ENCODE data around the gene RTN4RL2.

Gene RTN4RL2

DNA sequence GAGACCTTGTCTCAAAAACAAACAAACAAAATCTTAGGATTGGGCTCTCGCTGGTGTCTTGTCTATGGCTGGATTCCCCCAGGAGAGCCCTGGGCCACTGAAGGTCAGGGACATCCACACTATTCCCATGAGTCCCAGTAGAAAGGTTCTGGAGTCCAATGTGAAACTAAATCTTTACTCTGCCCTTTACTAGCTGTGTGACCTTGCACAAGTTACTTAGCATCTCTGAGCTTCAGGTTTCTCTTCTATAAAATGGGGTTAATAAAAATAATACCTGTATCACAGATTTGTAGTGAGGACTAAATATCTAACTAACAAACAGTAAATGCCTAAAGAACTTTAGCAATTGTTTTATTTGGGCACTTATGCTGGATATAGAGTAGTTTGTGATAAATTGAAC, 46.2 kb downstream of the RTN4RL2 start:
- no peak for TF ChIP-seq PKNOX1 (IDR thresholded peaks at IDR 0.05)
- no peak for TF ChIP-seq ARNT (IDR thresholded peaks at IDR 0.05)
- no peak for TF ChIP-seq BHLHE40 (IDR thresholded peaks at IDR 0.05; ENCODE audit: borderline replicate concordance)
- DNase-seq (ENCODE audit: extremely low spot score), result no peak
- POLR2A ChIA-PET, result no interaction called here
- CTCF ChIA-PET, result interaction anchor here (1.8 to 2.6 kb wide), 2 partner anchors 10 to 13 kb away, joined by 5 to 12 read pairs; partner anchors contain the start of gene SLC43A1

- TF ChIP-seq ELF4 (IDR thresholded peaks at IDR 0.05), result no peak
- no peak for TF ChIP-seq L3MBTL2 (conservative IDR thresholded peaks at IDR 0.05)
- no peak for TF ChIP-seq SP1 (IDR thresholded peaks at IDR 0.05)
- TF ChIP-seq FOXK2 (IDR thresholded peaks at IDR 0.05), result no peak
- TF ChIP-seq TARDBP (IDR thresholded peaks at IDR 0.05), result no peak
- no peak for TF ChIP-seq PKNOX1 (IDR thresholded peaks at IDR 0.05)
- no peak for DNase-seq (ENCODE audit: extremely low spot score)
- ChIA-PET CTCF (interaction anchor here (2.6 kb wide), 1 partner anchor 15 kb away, joined by 12 read pairs; no protein-coding TSS in a partner anchor), POLR2A (interaction anchor here (1.4 kb wide), 1 partner anchor 22 kb away, joined by 3 read pairs; the partner anchor contains the start of gene TIMM10)
Measured at GRCh38 chr11:57508341-57509170, 48.2 kb downstream of the RTN4RL2 start.

GRCh38 chr11:57511741-57512430, 51.6 kb downstream of the RTN4RL2 start:
- ChIA-PET CTCF (interaction anchor here (0.6 to 1.5 kb wide), 2 partner anchors 14 to 18 kb away, joined by 5 read pairs; no protein-coding TSS in a partner anchor), POLR2A (no interaction called here)
- DNase-seq (ENCODE audit: extremely low spot score), result no peak
- TF ChIP-seq PKNOX1 (IDR thresholded peaks at IDR 0.05) (no peak), TARDBP (IDR thresholded peaks at IDR 0.05) (no peak), ELF4 (IDR thresholded peaks at IDR 0.05) (no peak), SUZ12 (IDR thresholded peaks at IDR 0.05) (no peak), NFRKB (IDR thresholded peaks at IDR 0.05) (no peak), ZNF384 (IDR thresholded peaks at IDR 0.05) (no peak), FOXA1 (IDR thresholded peaks at IDR 0.05) (no peak)

DNA sequence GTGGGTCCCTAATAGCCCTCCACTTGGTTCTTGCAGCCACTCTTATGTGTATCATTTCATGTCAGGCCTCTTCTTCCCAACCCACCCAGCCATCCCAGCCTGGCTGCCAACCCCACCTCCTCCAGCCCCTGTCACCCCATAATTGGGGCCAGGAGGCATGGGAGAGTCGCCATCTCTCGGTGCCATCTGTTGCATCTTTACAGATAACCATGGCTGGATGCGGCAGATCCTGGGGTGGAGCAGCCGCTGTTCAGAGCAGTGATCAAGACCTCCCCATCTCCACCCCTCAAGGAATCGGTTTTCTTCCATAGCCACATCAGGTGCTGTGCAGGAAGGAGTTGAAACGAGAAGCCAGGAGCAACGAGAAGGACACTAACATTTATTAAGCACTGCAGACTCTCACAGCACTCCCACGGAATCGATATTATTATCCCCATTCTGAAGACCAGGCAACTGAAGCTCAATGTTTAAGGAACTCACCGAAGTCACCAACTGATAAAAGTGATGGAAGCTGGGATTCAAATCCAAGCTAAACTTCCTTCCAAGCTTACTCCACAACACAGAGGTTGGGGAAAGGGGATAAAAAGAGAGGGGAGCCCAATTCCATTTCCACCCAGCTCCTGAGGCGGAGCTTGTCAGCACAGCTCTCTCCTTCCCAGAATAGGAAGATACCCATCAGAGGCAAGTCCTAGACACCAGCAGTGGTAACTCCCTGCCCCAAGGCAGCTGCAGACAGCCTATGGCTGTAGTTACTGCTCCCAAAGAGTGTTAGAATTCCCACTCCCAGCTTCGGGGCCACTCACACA, 52.5 kb downstream of the RTN4RL2 start:
- ChIA-PET POLR2A (no interaction called here), CTCF (interaction anchor here (0.8 to 2.2 kb wide), 3 partner anchors 13 to 21 kb away, joined by 4 to 10 read pairs (median 7); no protein-coding TSS in a partner anchor)
- no peak for DNase-seq (ENCODE audit: extremely low spot score)
- no peak for TF ChIP-seq FOXM1 (IDR thresholded peaks at IDR 0.05; ENCODE audit: borderline replicate concordance)
- no peak for TF ChIP-seq ARNT (IDR thresholded peaks at IDR 0.05)
- TF ChIP-seq HDGF (IDR thresholded peaks at IDR 0.05; ENCODE audit: borderline replicate concordance), result no peak
- TF ChIP-seq TARDBP (IDR thresholded peaks at IDR 0.05), result no peak
- TF ChIP-seq ELF4 (IDR thresholded peaks at IDR 0.05), result no peak
- TF ChIP-seq SP1 (IDR thresholded peaks at IDR 0.05), result no peak
- no peak for TF ChIP-seq CTBP1 (IDR thresholded peaks at IDR 0.05; ENCODE audit: borderline replicate concordance)
- TF ChIP-seq ZNF384 (IDR thresholded peaks at IDR 0.05), result no peak
- no peak for TF ChIP-seq L3MBTL2 (conservative IDR thresholded peaks at IDR 0.05)
- no peak for TF ChIP-seq NFRKB (IDR thresholded peaks at IDR 0.05)
- no peak for TF ChIP-seq PKNOX1 (IDR thresholded peaks at IDR 0.05)
- TF ChIP-seq SUZ12 (IDR thresholded peaks at IDR 0.05), result no peak
- TF ChIP-seq FOXK2 (IDR thresholded peaks at IDR 0.05), result no peak

GRCh38 chr11:57513452-57513795, 53.1 kb downstream of the RTN4RL2 start:
- no peak for DNase-seq (ENCODE audit: extremely low spot score)
- TF ChIP-seq PKNOX1 (IDR thresholded peaks at IDR 0.05) (no peak), NFRKB (IDR thresholded peaks at IDR 0.05) (no peak), CTBP1 (IDR thresholded peaks at IDR 0.05; ENCODE audit: borderline replicate concordance) (no peak), SP1 (IDR thresholded peaks at IDR 0.05) (no peak), LEF1 (IDR thresholded peaks at IDR 0.05; ENCODE audit: borderline replicate concordance) (no peak), ELF4 (IDR thresholded peaks at IDR 0.05) (no peak), BHLHE40 (IDR thresholded peaks at IDR 0.05; ENCODE audit: borderline replicate concordance) (no peak), TARDBP (IDR thresholded peaks at IDR 0.05) (no peak), SUZ12 (IDR thresholded peaks at IDR 0.05) (no peak), L3MBTL2 (conservative IDR thresholded peaks at IDR 0.05) (no peak), FOXK2 (IDR thresholded peaks at IDR 0.05) (no peak), HDGF (IDR thresholded peaks at IDR 0.05; ENCODE audit: borderline replicate concordance) (no peak), FOXA1 (IDR thresholded peaks at IDR 0.05) (no peak), ZNF384 (IDR thresholded peaks at IDR 0.05) (no peak), ARNT (IDR thresholded peaks at IDR 0.05) (no peak), FOXM1 (IDR thresholded peaks at IDR 0.05; ENCODE audit: borderline replicate concordance) (no peak)
- ChIA-PET CTCF (interaction anchor here (0.8 to 2.2 kb wide), 3 partner anchors 13 to 22 kb away, joined by 4 to 10 read pairs (median 7); no protein-coding TSS in a partner anchor), POLR2A (interaction anchor here (0.9 to 3.4 kb wide), 2 partner anchors 11 to 20 kb away, joined by 3 to 29 read pairs; no protein-coding TSS in a partner anchor)

Measured in HEK293T (cell line).